NOMO-1 treated with DMSO at 0.1 percent for 48 hours (cell line): ENCODE data around the gene FRAT2.

Experiments
- DNase-seq: peaks from one replicate; lab custom pipeline; 2025; ENCODE audit not compliant: unreplicated experiment; lab: John Stamatoyannopoulos, UW

The FRAT2 gene

GRCh38 chr10:97327348-97328294 is 6.9 kb downstream of the FRAT2 start:
- DNase-seq: no peak

GRCh38 chr10:97325754-97326153 is 8.8 kb downstream of the FRAT2 start:
- DNase-seq: no peak

- no peak for DNase-seq
These were observed 11.0 kb downstream of the FRAT2 start for GRCh38 chr10:97323501-97323900.

- DNase-seq: no peak
These were observed 12.7 kb downstream of the FRAT2 start for GRCh38 chr10:97321804-97322190.

- peak; percentile 55 for DNase-seq
These were observed 13.3 kb downstream of the FRAT2 start for GRCh38 chr10:97321032-97321803.

GRCh38 chr10:97320480-97321031 is 14.0 kb downstream of the FRAT2 start:
- no peak for DNase-seq

GRCh38 chr10:97319671-97320479 is 14.7 kb downstream of the FRAT2 start:
- DNase-seq: peak; percentile 69

- DNase-seq: peak; percentile 80
These were observed 15.5 kb downstream of the FRAT2 start, which contains the start of gene FRAT1 for GRCh38 chr10:97318772-97319651. Gene FRAT1 (plus strand): TSS chr10:97319271. CDS start chr10:97319454, 183 bp downstream.

GRCh38 chr10:97314671-97315070 is 19.9 kb downstream of the FRAT2 start:
- DNase-seq: peak; percentile 32

GRCh38 chr10:97312897-97313296 is 21.6 kb downstream of the FRAT2 start:
- DNase-seq: no peak

- DNase-seq: no peak
These were observed 23.4 kb downstream of the FRAT2 start for GRCh38 chr10:97311111-97311626.

- DNase-seq: peak; percentile 32
These were observed 26.4 kb downstream of the FRAT2 start for GRCh38 chr10:97307866-97308780.

- DNase-seq: no peak
These were observed 27.1 kb downstream of the FRAT2 start for GRCh38 chr10:97307441-97307840.

- DNase-seq: no peak
These were observed 32.3 kb downstream of the FRAT2 start for GRCh38 chr10:97302088-97302791.

GRCh38 chr10:97300980-97301379 is 33.5 kb downstream of the FRAT2 start:
- DNase-seq: no peak

- no peak for DNase-seq
These were observed 36.3 kb downstream of the FRAT2 start for GRCh38 chr10:97298223-97298571.

GRCh38 chr10:97297556-97298222 is 36.8 kb downstream of the FRAT2 start:
- DNase-seq: no peak

- DNase-seq: no peak
These were observed 41.7 kb downstream of the FRAT2 start for GRCh38 chr10:97292862-97293198.
